HepG2 (cell line): ENCODE data around the gene VEGFA. TPM values are rescaled to one million over a fixed set of nuclear protein-coding genes. Genes with fewer than 3 reads are reported as not detected.
A peak's percentile ranks its signal among the peaks of the same experiment; 100 is the strongest.

Experiments
- CAMTA2 ChIP-seq: sonication (generic); formaldehyde crosslinking; IDR thresholded peaks from 2 replicates; pipeline ENCODE4 v1.4.0; 2020; ENCODE audit warnings: mild to moderate bottlenecking, missing genetic modification reagents, borderline replicate concordance
- CCDC6 ChIP-seq: sonication (generic); formaldehyde crosslinking; IDR thresholded peaks from 2 replicates; pipeline ENCODE4 v1.8.1; 2022; ENCODE audit warnings: mild to moderate bottlenecking, missing genetic modification reagents, moderate library complexity
- DR1 ChIP-seq: sonication (generic); formaldehyde crosslinking; IDR thresholded peaks from 2 replicates; pipeline ENCODE4 v1.8.0; 2021; ENCODE audit warnings: mild to moderate bottlenecking, missing genetic modification reagents, inconsistent platforms
- HDAC1 ChIP-seq: sonication (generic); formaldehyde crosslinking; IDR thresholded peaks from 2 replicates; pipeline ENCODE4 v1.5.1; 2020; ENCODE audit warnings: mild to moderate bottlenecking, missing genetic modification reagents
- REPIN1 ChIP-seq: sonication (generic); formaldehyde crosslinking; IDR thresholded peaks from 2 replicates; pipeline ENCODE4 v1.8.0; 2022; ENCODE audit warnings: missing genetic modification reagents, low read depth, mild to moderate bottlenecking, borderline replicate concordance
- SNAPC4 ChIP-seq: sonication (generic); formaldehyde crosslinking; IDR thresholded peaks from 2 replicates; pipeline ENCODE4 v1.4.0; 2020; ENCODE audit warnings: mild to moderate bottlenecking, missing genetic modification reagents
- SP4 ChIP-seq: sonication (generic); formaldehyde crosslinking; IDR thresholded peaks from 2 replicates; pipeline ENCODE4 v1.8.1; 2023; ENCODE audit warnings: mild to moderate bottlenecking, missing genetic modification reagents
- STAG1 ChIP-seq: sonication (generic); formaldehyde crosslinking; IDR thresholded peaks from 2 replicates; pipeline ENCODE4 v1.4.0; 2020; ENCODE audit warnings: missing genetic modification reagents
- ZFP36L1 ChIP-seq: sonication (generic); formaldehyde crosslinking; IDR thresholded peaks from 2 replicates; pipeline ENCODE4 v1.8.0; 2022; ENCODE audit warnings: mild to moderate bottlenecking, missing genetic modification reagents, moderate library complexity
- ZKSCAN1 ChIP-seq: fragments of 150-350 bp; IDR thresholded peaks from 2 replicates; pipeline ENCODE4 v1.6.1; 2014; ENCODE audit warnings: low read length
- ZNF281 ChIP-seq: sonication (generic); formaldehyde crosslinking; IDR thresholded peaks from 2 replicates; pipeline ENCODE4 v1.4.0; 2020; ENCODE audit warnings: missing genetic modification reagents, borderline replicate concordance
- ZNF747 ChIP-seq: sonication (generic); formaldehyde crosslinking; IDR thresholded peaks from 2 replicates; pipeline ENCODE4 v1.8.1; 2023; ENCODE audit warnings: missing genetic modification reagents, mild to moderate bottlenecking, borderline replicate concordance
- ZNF891 ChIP-seq: sonication (generic); formaldehyde crosslinking; IDR thresholded peaks from 2 replicates; pipeline ENCODE4 v1.5.0; 2020; ENCODE audit warnings: mild to moderate bottlenecking, missing genetic modification reagents
- polyA plus RNA-seq, 8 experiments: library from polyadenylated mRNA; depleted of rRNA in 3 of 8; stranded (reverse) in 7 of 8; unstranded in 1 of 8; fragments of >200 nt; fragmentation: Illumina TruSeq in 4 of 8; extraction: Trizol in 4 of 8; gene quantifications; 2 replicates each; pipeline versions ENCODE4 v1.2.1 to v1.2.3, GENCODE V29; 2011 to 2016; ENCODE audit warnings: low read depth in 4 of 8, missing spikeins in 1 of 8, mixed read lengths in 1 of 8; ENCODE audit not compliant: insufficient read depth in 1 of 8
- total RNA-seq, 5 experiments: library from RNA; depleted of rRNA; stranded (reverse); fragments of >200 nt; fragmentation: Illumina TruSeq; extraction: Trizol; gene quantifications; 2 replicates each; pipeline ENCODE4 v1.2.3, GENCODE V29; 2016; ENCODE audit warnings: low read depth in 1 of 5
- TF ChIP-seq, protein P1 (sequence below): sonication (generic); formaldehyde crosslinking; IDR thresholded peaks from 2 replicates; pipeline ENCODE4 v1.4.0; 2020; ENCODE audit warnings: mild to moderate bottlenecking, missing genetic modification reagents
- TF ChIP-seq, protein P2 (sequence below): sonication (generic); formaldehyde crosslinking; IDR thresholded peaks from 2 replicates; pipeline ENCODE4 v1.4.0; 2020; ENCODE audit warnings: missing genetic modification reagents

VEGFA gene
- total and polyA plus RNA-seq, 2 of the 13 experiments (the other 11 are each of a cell fraction or from before 2014, with no cell fraction given): 68.1 to 629 TPM

GRCh38 chr6:43774776-43775534 is 4.9 kb downstream of the VEGFA start (continued):
- TF ChIP-seq, protein P1, sequence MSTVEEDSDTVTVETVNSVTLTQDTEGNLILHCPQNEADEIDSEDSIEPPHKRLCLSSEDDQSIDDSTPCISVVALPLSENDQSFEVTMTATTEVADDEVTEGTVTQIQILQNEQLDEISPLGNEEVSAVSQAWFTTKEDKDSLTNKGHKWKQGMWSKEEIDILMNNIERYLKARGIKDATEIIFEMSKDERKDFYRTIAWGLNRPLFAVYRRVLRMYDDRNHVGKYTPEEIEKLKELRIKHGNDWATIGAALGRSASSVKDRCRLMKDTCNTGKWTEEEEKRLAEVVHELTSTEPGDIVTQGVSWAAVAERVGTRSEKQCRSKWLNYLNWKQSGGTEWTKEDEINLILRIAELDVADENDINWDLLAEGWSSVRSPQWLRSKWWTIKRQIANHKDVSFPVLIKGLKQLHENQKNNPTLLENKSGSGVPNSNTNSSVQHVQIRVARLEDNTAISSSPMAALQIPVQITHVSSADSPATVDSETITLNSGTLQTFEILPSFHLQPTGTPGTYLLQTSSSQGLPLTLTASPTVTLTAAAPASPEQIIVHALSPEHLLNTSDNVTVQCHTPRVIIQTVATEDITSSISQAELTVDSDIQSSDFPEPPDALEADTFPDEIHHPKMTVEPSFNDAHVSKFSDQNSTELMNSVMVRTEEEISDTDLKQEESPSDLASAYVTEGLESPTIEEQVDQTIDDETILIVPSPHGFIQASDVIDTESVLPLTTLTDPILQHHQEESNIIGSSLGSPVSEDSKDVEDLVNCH (CRISPR knock-in tag): no peak
- TF ChIP-seq, protein P2, sequence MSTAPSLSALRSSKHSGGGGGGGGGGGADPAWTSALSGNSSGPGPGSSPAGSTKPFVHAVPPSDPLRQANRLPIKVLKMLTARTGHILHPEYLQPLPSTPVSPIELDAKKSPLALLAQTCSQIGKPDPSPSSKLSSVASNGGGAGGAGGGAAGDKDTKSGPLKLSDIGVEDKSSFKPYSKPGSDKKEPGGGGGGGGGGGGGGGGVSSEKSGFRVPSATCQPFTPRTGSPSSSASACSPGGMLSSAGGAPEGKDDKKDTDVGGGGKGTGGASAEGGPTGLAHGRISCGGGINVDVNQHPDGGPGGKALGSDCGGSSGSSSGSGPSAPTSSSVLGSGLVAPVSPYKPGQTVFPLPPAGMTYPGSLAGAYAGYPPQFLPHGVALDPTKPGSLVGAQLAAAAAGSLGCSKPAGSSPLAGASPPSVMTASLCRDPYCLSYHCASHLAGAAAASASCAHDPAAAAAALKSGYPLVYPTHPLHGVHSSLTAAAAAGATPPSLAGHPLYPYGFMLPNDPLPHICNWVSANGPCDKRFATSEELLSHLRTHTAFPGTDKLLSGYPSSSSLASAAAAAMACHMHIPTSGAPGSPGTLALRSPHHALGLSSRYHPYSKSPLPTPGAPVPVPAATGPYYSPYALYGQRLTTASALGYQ (CRISPR knock-in tag): no peak
- TF ChIP-seq SP4 (CRISPR knock-in tag) (peak; percentile 66; the same call in 1 of the 2 replicates), SNAPC4 (0 out of 2 replicates have a peak, but pooled peaks have one; percentile 33), ZFP36L1 (CRISPR knock-in tag) (no peak), ZNF891 (peak; percentile 17; the same call in 1 of the 2 replicates), STAG1 (peak; percentile 61), CCDC6 (CRISPR knock-in tag) (no peak), ZNF747 (CRISPR knock-in tag) (peak; percentile 46; the same call in 1 of the 2 replicates), CAMTA2 (peak; percentile 38; the same call in 1 of the 2 replicates), REPIN1 (CRISPR knock-in tag) (peak; percentile 57; the same call in 1 of the 2 replicates), ZKSCAN1 (no peak), ZNF281 (peak; percentile 85), HDAC1 (CRISPR knock-in tag) (0 out of 2 replicates have a peak, but pooled peaks have one; percentile 49), DR1 (0 out of 2 replicates have a peak, but pooled peaks have one; percentile 8)
